CD14-positive monocyte (primary cell): ENCODE measurements around the gene TSPAN3. TPM values are rescaled to one million over a fixed set of nuclear protein-coding genes. Genes with fewer than 3 reads are reported as not detected.
A peak's percentile ranks its signal among the peaks of the same experiment; 100 is the strongest.

Experiments used
- DNase-seq, 3 donors: peaks; one replicate each; pipeline ENCODE4 v3.0.0-alpha.2; 2011 to 2022
- H2AFZ ChIP-seq: 2 replicates; pipeline ENCODE4 v1.6.0; 2012; ENCODE audit warnings: mild to moderate bottlenecking, low read depth, low read length, inconsistent platforms; ENCODE audit not compliant: insufficient read depth, poor library complexity, severe bottlenecking
- H3K27ac ChIP-seq, 2 donors: 1 replicate in 1 of 2; 2 replicates in 1 of 2; pipeline ENCODE4 v1.5.1; 2012 to 2013; ENCODE audit warnings: low read length in 2 of 2, control low read depth in 1 of 2, inconsistent platforms in 1 of 2, low read depth in 1 of 2, mild to moderate bottlenecking in 1 of 2
- H3K27me3 ChIP-seq, 2 donors: one replicate each; pipeline versions ENCODE4 v1.6.0 to v1.6.1; 2011 to 2013; ENCODE audit warnings: low read length in 2 of 2; ENCODE audit not compliant: control insufficient read depth in 2 of 2, insufficient read depth in 2 of 2
- H3K36me3 ChIP-seq, 2 donors: replicated peaks in 1 of 2; 1 replicate in 1 of 2; 2 replicates in 1 of 2; pipeline versions ENCODE4 v1.5.1 to v1.6.1; 2012 to 2013; ENCODE audit warnings: low read length in 2 of 2, control low read depth in 1 of 2, inconsistent platforms in 1 of 2, mild to moderate bottlenecking in 1 of 2; ENCODE audit not compliant: insufficient read depth in 2 of 2, control insufficient read depth in 1 of 2
- H3K4me1 ChIP-seq, 2 donors: 1 replicate in 1 of 2; 2 replicates in 1 of 2; pipeline versions ENCODE4 v1.5.1 to v1.6.1; 2012 to 2013; ENCODE audit warnings: low read length in 2 of 2, control low read depth in 1 of 2, inconsistent platforms in 1 of 2, mild to moderate bottlenecking in 1 of 2, moderate library complexity in 1 of 2; ENCODE audit not compliant: insufficient read depth in 2 of 2, control insufficient read depth in 1 of 2
- H3K4me2 ChIP-seq: replicated peaks from 2 replicates; pipeline ENCODE3; 2012; ENCODE audit warnings: low read length, moderate library complexity, mild to moderate bottlenecking; ENCODE audit not compliant: poor library complexity, severe bottlenecking; ENCODE audit errors: extremely low read depth
- H3K4me3 ChIP-seq, 3 experiments: fragments of 200-600 bp in 1 of 3; sonication (generic) in 1 of 3; replicated peaks in 1 of 3; 1 replicate in 2 of 3; 2 replicates in 1 of 3; pipeline ENCODE4 v1.5.1; 2011 to 2013; ENCODE audit warnings: low read length in 3 of 3, mild to moderate bottlenecking in 3 of 3, control low read depth in 2 of 3, low read depth in 2 of 3, inconsistent platforms in 1 of 3, moderate library complexity in 1 of 3
- H3K79me2 ChIP-seq: 2 replicates; pipeline ENCODE4 v1.6.0; 2012; ENCODE audit warnings: mild to moderate bottlenecking, control low read depth, inconsistent platforms, low read length, moderate library complexity; ENCODE audit not compliant: insufficient read depth
- H3K9ac ChIP-seq: 2 replicates; pipeline ENCODE4 v1.6.0; 2017; ENCODE audit warnings: low read length, mild to moderate bottlenecking; ENCODE audit not compliant: insufficient read depth, poor library complexity, severe bottlenecking
- H3K9me3 ChIP-seq, 2 donors: replicated peaks in 1 of 2; 1 replicate in 1 of 2; 2 replicates in 1 of 2; pipeline versions ENCODE4 v1.5.1 to v1.6.1; 2012 to 2013; ENCODE audit warnings: low read length in 2 of 2, control low read depth in 1 of 2; ENCODE audit not compliant: control insufficient read depth in 1 of 2, insufficient read depth in 1 of 2
- H4K20me1 ChIP-seq: 2 replicates; pipeline ENCODE4 v1.6.0; 2012; ENCODE audit warnings: mild to moderate bottlenecking, low read length, control low read depth, moderate library complexity; ENCODE audit not compliant: insufficient read depth
- H3K27ac Mint-ChIP-seq, 7 donors: one replicate each; pipeline ENCODE4 v1.8.0; 2020; ENCODE audit warnings: mild to moderate bottlenecking in 7 of 7, mixed read lengths in 7 of 7, moderate library complexity in 6 of 7, inconsistent platforms in 2 of 7
- H3K27me3 Mint-ChIP-seq, 3 donors: one replicate each; pipeline ENCODE4 v1.8.0; 2021 to 2022; ENCODE audit warnings: low read depth in 3 of 3, mild to moderate bottlenecking in 3 of 3, mixed read lengths in 3 of 3, moderate library complexity in 3 of 3, inconsistent platforms in 1 of 3
- H3K36me3 Mint-ChIP-seq, 2 donors: one replicate each; pipeline ENCODE4 v1.8.0; 2020; ENCODE audit warnings: mixed read lengths in 2 of 2, inconsistent platforms in 1 of 2, mild to moderate bottlenecking in 1 of 2
- H3K4me1 Mint-ChIP-seq: one replicate; pipeline ENCODE4 v1.8.0; 2020; ENCODE audit warnings: mild to moderate bottlenecking, mixed read lengths
- H3K4me3 Mint-ChIP-seq, 2 donors: one replicate each; pipeline ENCODE4 v1.8.0; 2020; ENCODE audit warnings: mild to moderate bottlenecking in 2 of 2, mixed read lengths in 2 of 2, moderate library complexity in 1 of 2
- H3K9me3 Mint-ChIP-seq, 7 donors: one replicate each; pipeline ENCODE4 v1.8.0; 2020 to 2022; ENCODE audit warnings: mixed read lengths in 7 of 7, mild to moderate bottlenecking in 6 of 7, moderate library complexity in 6 of 7, inconsistent platforms in 2 of 7
- CTCF ChIP-seq: fragments of 200-600 bp; IDR thresholded peaks from one replicate; pipeline ENCODE4 v1.8.0; 2022; ENCODE audit warnings: antibody characterized with exemption, mild to moderate bottlenecking
- WGBS: methylation state at CpG from one replicate; pipeline ENCODE4 v1.1.5; 2013; ENCODE audit warnings: missing lambda C conversion rate; ENCODE audit not compliant: insufficient coverage; 5-methylcytosine and 5-hydroxymethylcytosine counted together
- intact Hi-C, 2 donors: fragments of 100-400 bp; cut with micrococcal nuclease; formaldehyde crosslinking; loops; one replicate each; pipeline versions ENCODE4 v1.15.0 to v1.15.1; 2023
- polyA plus RNA-seq, 3 donors: library from polyadenylated mRNA; depleted of rRNA in 1 of 3; unstranded in 2 of 3; stranded (reverse) in 1 of 3; fragments of 300-500 nt in 2 of 3; fragments of >200 nt in 1 of 3; fragmentation: Illumina TruSeq in 2 of 3; gene quantifications; 1 replicate in 2 of 3; 2 replicates in 1 of 3; pipeline ENCODE4 v1.2.3, GENCODE V29; 2012 to 2021

The TSPAN3 gene
- polyA plus RNA-seq, 3 donors: 26.0 to 68.0 (median 53.2) TPM

DNA sequence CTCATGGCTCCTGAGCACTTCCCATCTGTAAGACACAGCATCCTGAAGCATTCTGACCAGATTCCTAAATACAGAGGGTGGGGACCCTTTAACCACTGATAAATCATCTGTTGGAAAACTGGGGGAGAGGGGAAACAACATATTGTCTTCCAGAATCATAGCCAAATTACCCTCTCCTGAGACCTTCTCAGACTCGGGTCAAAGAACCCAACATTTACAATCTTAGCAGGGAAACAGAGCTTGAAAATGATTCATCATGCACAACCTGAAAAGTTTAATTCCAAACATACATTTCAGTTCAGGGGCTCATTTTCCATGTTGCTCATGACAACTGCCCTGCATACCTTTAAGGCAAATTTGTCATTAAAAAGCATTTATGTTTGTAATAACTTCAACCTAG, 48.5 kb upstream of the TSPAN3 start:
- 100% methylated on average over 1 of the region's 1 CpG for WGBS

GRCh38 chr15:77118882-77119321, 48.0 kb upstream of the TSPAN3 start:
- Mint-ChIP-seq H3K4me1 (peaks cover 4% of the 10 kb centered on the region), H3K9me3 (no peaks in the 10 kb centered on the region), H3K36me3 (peaks cover 12 to 15% of the 10 kb centered on the region in 2 donors), H3K4me3 (no peak overlapping the region), H3K27me3 (peaks cover 0 to 4% (median 2%) of the 10 kb centered on the region in 3 donors), H3K27ac (no peak overlapping the region)
- DNase-seq: peak; percentile 18 to 45 (median 43)
- TF ChIP-seq CTCF: peak; percentile 68
- Histone ChIP-seq H3K4me3 (no peak overlapping the region), H3K4me2 (no peak overlapping the region), H2AFZ (no peak overlapping the region), H3K27ac (no peak overlapping the region), H3K9me3 (no peaks in the 10 kb centered on the region), H3K79me2 (no peaks in the 10 kb centered on the region), H3K36me3 (peaks cover 2 to 12% of the 10 kb centered on the region in 2 donors), H3K27me3 (no peaks in the 10 kb centered on the region), H4K20me1 (no peaks in the 10 kb centered on the region), H3K9ac (no peak overlapping the region), H3K4me1 (no peaks in the 10 kb centered on the region)
- 30% methylated on average over 2 of the region's 3 CpGs for WGBS
- intact Hi-C loops: loop anchor here (2.0 to 5.0 kb wide), 3 partner anchors 378 to 424 kb away; no protein-coding TSS in a partner anchor

More for the DNA sequence above, 48.5 kb upstream of the TSPAN3 start:
- Histone ChIP-seq H3K4me3 (no peak overlapping the region), H3K9ac (no peak overlapping the region), H3K4me2 (no peak overlapping the region), H4K20me1 (no peaks in the 10 kb centered on the region), H3K79me2 (no peaks in the 10 kb centered on the region), H3K27me3 (no peaks in the 10 kb centered on the region), H3K9me3 (no peaks in the 10 kb centered on the region), H3K4me1 (no peaks in the 10 kb centered on the region), H3K36me3 (peaks cover 2 to 6% of the 10 kb centered on the region in 2 donors), H3K27ac (no peak overlapping the region), H2AFZ (no peak overlapping the region)
- Mint-ChIP-seq H3K27me3 (peaks cover 0 to 4% (median 2%) of the 10 kb centered on the region in 3 donors), H3K36me3 (peaks cover 6 to 9% of the 10 kb centered on the region in 2 donors), H3K4me3 (no peak overlapping the region), H3K27ac (no peak overlapping the region), H3K4me1 (peaks cover 7% of the 10 kb centered on the region), H3K9me3 (no peaks in the 10 kb centered on the region)
- DNase-seq: no peak
- TF ChIP-seq CTCF: no peak
- intact Hi-C loops: loop anchor here (2.0 to 5.0 kb wide), 3 partner anchors 377 to 423 kb away; no protein-coding TSS in a partner anchor
